ENCODE results near the gene FIS1.

DNA sequence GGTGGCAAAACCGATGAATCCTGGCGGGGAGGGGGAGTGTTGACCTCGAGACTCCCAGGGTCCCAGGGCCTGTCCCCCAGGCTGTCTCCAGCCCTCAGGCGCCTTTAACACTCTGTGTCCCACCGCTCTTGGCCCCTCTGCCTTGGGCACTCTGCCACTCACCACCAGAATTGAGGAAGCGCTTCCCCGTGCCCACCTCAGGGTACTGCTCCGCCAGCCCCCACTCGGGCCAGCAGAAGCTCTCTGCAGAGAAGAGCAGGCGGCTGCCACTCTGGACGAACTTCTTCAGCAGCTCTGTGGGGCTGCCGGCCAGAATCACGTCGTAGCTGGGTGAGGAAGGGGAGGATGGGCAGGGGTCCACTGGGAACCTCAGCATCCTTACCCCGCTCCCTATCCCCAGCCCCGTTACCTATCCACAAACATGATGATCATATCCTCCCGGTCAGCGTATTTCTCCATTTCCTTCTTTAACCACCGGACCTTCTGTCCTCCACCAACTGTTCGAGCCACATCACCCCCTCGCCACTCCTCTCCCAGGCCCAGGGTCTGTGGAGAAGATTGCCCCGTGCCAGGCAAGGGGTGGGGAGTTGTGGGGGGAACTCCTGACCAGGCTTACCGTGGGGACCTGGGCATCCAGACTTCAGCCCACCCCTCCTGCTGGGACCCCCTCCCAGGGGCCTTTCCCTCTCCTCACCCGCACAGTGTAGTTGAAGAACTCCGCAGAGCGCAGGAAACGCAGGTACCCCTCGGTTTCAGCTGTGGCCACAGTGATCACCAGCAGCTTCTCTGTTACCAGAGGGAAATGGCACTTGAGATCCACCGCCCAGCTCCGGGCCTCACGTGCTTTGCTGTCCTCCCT, 28.7 kb downstream of the FIS1 start:
- TF ChIP-seq, protein P1, sequence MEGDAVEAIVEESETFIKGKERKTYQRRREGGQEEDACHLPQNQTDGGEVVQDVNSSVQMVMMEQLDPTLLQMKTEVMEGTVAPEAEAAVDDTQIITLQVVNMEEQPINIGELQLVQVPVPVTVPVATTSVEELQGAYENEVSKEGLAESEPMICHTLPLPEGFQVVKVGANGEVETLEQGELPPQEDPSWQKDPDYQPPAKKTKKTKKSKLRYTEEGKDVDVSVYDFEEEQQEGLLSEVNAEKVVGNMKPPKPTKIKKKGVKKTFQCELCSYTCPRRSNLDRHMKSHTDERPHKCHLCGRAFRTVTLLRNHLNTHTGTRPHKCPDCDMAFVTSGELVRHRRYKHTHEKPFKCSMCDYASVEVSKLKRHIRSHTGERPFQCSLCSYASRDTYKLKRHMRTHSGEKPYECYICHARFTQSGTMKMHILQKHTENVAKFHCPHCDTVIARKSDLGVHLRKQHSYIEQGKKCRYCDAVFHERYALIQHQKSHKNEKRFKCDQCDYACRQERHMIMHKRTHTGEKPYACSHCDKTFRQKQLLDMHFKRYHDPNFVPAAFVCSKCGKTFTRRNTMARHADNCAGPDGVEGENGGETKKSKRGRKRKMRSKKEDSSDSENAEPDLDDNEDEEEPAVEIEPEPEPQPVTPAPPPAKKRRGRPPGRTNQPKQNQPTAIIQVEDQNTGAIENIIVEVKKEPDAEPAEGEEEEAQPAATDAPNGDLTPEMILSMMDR (IDR thresholded peaks at IDR 0.05; ENCODE audit: insufficient read depth, low read depth, low read length), result no peak
- no peak for TF ChIP-seq EZH2 (IDR thresholded peaks at IDR 0.05; ENCODE audit: insufficient read depth, low read length)

Measured in astrocyte (in vitro differentiated cells and primary cell).